GM19468 (cell line): Measurements from ENCODE around the gene BOC.

Source experiments
- ATAC-seq: cut with Tn5 transposase; IDR thresholded peaks from one replicate; pipeline ENCODE4 v1.9.1; 2021; ENCODE audit warnings: mild to moderate bottlenecking, moderate library complexity, moderate number of reproducible peaks; ENCODE audit not compliant: unreplicated experiment; ENCODE audit errors: extremely low read depth

The BOC gene

GRCh38 chr3:113279686-113280085 is 68.3 kb downstream of the BOC start:
- no peak for ATAC-seq

- no peak for ATAC-seq
Observed at GRCh38 chr3:113283306-113283705, 71.9 kb downstream of the BOC start.

GRCh38 chr3:113284453-113285050 is 73.2 kb downstream of the BOC start:
- no peak for ATAC-seq

- no peak for ATAC-seq
Observed at GRCh38 chr3:113285226-113285625, 73.9 kb downstream of the BOC start.

DNA sequence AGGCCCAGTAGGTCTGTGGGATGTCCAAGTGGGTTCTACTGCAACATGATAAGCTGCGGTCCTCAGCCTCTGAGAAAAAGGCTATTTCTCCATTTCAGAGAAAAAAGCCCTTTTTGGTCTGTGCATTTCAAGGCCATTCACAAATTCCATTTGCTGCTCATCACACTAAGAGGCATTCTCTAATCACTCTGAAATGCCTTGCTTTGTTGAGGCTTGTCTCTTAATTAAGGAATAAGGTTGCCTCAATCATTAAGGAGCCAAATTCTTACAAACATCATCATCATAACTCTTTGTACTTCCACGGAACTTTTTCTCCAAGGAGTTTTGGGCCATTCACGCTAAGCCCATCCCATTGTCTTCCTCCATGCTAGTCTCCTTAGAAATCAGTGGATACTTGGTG is 74.4 kb downstream of the BOC start:
- ATAC-seq, result no peak

DNA sequence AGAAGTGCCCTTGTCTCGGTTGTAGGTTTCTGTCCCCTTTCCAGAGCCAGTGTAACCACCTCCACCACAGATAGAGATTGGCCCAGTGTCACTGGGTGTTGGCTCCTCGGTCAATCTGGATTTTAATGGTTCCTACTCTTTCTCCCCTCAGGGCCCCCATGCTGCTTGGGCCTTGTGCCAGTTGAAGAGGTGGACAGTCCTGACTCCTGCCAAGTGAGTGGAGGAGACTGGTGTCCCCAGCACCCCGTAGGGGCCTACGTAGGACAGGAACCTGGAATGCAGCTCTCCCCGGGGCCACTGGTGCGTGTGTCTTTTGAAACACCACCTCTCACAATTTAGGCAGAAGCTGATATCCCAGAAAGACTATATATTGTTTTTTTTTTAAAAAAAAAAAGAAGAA is 75.2 kb downstream of the BOC start:
- ATAC-seq, result no peak

GRCh38 chr3:113287111-113287802 is 75.9 kb downstream of the BOC start:
- no peak for ATAC-seq

DNA sequence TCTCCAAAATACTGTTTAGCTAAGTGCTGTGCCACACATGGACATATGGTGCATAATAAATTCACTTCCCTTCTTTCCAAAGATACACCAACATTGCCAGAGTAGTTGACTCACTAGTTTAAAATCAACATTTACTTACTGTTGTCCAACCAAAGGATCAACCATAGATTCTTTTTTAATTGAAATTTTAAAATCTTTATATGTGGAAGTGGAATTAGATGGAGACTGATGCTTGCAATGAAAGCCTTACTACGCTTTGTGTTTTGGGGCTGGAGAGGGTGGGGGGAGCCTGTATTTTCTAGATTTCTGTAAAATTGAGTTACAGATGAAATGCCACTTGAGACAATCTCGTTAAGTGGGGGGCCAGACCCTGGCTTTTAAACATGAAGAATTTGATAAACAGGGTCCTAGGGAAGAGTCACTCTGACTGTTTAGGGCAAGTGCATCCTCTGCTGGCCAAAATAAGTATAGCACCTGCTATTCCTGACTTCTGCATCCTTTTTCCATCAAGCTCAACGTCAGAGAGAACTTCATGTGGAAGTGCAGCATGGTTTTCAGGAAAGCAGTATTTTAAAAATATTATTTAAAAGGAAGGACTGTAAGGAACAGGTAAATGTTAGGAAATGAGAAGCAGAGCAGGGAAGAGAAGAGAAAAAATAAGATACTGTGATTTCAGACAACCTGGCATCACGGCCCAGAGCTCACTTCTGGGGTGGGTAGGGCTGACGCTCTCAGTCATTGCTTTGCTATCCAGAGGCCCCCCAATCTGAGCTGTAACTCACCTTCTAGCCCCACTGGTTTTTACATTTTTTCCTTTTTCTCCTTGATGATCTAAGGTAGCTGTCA is 76.7 kb downstream of the BOC start:
- ATAC-seq, result no peak

DNA sequence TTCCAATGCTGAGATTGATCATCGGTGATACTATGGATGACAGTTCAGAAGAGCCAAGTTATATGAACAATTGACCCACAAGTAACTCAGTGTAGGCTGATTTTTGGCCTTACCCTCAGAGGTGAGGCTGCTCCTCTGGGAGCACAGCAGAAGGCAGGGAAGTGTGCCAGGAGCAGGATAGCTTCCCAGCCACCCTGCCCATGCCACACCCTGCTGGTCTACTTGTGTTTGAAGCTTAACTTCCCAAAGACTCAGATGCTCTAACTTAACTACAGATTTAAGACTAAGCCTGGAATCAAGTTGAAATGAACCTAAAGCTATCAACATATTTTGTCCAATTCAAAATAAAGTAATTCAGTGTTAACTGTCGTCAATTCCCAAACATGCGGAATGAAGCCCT is 77.5 kb downstream of the BOC start:
- ATAC-seq, result no peak

DNA sequence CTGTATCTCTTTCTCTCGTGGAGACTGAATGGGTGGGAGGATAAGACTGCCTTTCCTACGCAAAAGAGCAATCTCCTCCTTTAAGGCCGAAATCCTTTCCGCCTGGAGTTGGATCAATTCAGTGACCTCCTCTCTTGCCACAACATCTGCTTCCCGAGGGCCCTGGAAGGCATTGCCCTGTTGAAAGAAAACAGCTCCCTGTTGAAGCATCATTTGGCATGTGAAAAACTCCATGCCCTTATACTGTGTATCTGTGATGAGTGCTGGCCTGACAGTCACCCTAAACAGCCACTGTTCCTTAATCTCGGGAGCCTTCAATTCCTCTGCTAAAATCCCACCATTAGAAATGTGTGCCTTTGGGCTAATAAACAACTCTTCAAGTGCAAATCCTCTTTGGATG is 80.2 kb downstream of the BOC start:
- ATAC-seq, result no peak

GRCh38 chr3:113292933-113293332 is 81.6 kb downstream of the BOC start:
- ATAC-seq, result no peak

GRCh38 chr3:113293348-113293747 is 82.0 kb downstream of the BOC start:
- no peak for ATAC-seq

- no peak for ATAC-seq
Observed at GRCh38 chr3:113295463-113295862, 84.1 kb downstream of the BOC start.

GRCh38 chr3:113297287-113297686 is 85.9 kb downstream of the BOC start:
- no peak for ATAC-seq

DNA sequence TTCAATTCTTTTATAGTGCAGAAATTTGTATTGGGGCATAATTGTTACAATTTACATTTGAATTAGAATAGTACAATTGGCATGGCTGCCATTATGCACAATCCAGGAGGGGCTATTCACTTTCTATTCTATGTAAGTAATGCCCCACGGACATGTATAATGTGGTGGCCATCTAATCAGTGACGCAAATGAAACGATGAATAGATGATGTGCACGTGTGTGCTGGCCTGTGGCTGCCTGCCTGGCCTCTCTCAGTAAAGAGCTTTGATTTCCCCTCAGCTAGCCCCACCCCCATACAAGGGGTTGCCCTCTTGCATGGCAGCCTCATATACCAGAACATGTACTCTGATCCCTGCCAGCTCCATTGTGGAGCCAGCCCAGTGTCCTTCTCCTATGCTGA is 86.5 kb downstream of the BOC start:
- ATAC-seq, result no peak

DNA sequence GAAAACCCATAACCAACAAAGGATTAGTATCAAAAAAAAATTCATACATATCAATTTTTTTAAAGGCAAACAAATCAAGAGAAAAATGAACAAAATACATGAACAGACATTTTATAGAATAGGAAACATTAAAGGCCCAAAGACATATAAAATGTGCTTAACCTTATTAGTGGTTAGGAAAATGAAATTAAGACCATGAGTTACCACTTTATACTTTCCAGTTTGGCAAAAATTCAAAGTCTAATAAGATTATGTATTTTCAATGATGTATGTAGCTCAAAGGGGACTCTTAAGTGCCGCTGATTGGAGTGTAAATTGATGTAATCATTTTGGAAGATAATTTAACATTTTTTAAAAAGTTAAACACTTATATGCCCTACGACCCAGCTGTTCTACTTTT is 89.2 kb downstream of the BOC start:
- no peak for ATAC-seq

DNA sequence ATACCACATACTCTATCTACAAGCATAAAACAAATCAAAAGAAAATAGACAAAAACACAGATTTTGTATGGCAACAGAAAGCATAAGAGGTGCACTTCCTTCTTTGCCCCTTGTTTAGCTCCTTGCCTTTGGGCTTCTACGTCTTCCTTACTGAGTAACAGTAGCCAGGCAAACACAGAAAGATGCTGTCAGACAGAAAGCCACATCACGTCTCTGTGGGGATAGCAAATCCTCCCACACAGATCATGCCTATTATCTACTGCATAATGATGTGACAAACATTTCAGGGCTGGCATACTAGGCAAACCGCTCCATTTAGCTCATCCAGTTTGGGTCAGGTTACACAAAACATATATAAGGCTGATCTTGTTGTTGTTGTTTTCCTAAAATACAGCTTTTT is 92.7 kb downstream of the BOC start:
- no peak for ATAC-seq

DNA sequence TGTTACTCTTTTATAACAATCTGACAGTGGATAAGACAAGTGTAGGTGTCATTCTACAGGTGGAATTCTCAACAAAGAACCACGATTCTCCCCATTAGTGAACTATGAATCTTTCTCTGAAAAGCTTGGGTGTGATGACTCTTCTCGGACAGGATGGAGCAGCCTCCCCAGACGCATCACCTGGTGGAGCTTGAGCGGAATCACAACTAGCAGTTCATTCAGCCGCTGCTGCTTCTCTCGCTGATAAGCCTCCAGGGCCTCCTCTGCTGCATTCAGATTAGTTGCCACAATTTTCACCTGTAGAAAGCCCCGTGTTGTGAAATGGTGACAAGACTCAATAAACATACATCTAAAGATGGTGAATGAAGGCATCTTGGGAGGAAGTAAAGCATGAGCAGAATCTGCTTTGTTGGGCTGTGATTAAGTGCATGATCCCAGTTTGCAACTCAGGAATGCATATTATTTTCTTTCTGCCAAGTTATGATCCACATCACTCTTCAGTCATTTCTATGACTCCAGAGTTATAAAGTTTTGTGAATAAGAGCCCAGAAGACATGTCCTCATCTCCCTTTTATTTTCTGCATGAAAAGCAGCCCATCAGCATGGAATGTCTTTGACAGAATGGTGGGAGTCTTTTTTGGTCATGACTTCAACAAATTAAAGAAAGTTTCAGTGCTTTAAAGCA is 93.6 kb downstream of the BOC start:
- no peak for ATAC-seq

DNA sequence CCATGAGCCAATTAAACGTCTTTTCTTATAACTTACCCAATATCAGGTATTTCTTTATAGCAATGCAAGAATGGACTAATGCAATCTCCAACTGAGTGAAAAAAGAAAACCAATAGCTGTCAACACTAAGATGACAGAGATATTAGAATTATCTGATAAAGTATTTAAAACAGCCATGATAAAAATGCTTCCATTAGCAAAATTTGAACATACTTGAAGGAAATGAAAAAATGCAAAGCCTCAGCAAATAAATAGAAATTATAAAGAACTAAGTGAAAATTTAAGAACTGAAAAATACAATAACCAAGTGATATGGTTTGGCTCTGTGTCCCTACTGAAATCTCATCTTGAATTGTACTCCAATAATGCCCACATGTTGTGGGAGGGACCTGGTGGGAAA is 99.6 kb downstream of the BOC start:
- no peak for ATAC-seq

DNA sequence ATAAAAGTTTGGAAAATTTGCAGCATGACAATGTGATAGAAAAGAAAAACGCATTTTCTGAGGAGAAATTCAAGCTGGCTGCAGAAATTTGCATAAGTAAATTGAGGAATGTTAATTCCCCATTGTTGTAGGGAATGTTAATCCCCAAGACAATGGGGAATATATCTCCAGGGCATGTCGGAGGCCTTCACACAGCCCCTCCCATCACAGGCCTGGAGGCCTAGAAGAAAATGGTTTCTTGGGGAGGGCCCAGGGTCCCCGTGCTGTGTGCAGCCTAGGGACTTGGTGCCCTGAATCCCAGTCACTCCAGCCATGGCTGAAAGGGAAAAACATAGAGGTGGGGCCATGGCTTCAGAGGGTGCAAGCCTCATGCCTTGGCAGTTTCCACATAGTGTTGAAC is 101.1 kb downstream of the BOC start:
- no peak for ATAC-seq

DNA sequence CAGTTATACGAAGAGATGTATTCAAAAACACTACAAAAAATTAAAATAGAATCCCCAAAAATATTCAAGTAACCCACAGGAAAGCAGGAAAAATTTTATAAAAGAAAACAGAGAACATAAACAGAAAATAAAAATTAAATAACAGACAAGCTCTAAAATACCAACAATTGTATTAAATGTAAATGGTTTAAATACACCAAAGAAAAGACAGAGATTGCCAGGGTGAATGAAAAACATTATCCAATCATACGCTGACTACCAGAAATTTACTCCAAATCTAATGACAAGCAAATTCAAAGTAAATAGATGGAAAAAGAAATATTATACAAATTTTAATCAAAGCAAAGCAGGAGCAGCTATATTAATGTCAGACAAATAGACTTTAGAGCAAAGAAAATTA is 103.6 kb downstream of the BOC start:
- ATAC-seq, result no peak
